Measurements from ENCODE around the gene C10orf95. TPM values are rescaled to one million over a fixed set of nuclear protein-coding genes. Genes with fewer than 3 reads are reported as not detected.

C10orf95 gene
- total RNA-seq, 1 donor from 2014 or later: 10.3 TPM

DNA sequence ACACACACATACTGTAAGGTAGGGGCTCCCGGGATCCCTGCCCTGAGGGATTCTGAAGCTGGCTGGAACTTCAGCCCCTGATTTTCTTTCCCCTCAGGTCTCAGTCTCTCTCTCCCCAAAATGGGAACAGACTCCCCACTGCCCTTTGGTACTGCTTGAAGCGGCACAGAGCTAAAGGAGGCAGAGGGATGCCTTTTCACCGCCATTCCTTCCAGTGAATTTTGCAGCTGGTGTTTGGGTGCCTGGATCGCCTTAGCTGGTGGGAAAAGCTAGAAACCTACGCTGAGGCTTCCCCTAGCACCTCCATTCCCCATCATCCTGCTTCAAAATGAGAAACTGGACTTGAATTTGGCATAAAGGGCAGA lies 16.2 kb downstream of the C10orf95 start:
- DNase-seq (ENCODE audit: low read depth): no peak
- peak overlapping the region; percentile 64 for H3K4me3 ChIP-seq (ENCODE audit: low read depth, low read length)
- TF ChIP-seq, protein P1, sequence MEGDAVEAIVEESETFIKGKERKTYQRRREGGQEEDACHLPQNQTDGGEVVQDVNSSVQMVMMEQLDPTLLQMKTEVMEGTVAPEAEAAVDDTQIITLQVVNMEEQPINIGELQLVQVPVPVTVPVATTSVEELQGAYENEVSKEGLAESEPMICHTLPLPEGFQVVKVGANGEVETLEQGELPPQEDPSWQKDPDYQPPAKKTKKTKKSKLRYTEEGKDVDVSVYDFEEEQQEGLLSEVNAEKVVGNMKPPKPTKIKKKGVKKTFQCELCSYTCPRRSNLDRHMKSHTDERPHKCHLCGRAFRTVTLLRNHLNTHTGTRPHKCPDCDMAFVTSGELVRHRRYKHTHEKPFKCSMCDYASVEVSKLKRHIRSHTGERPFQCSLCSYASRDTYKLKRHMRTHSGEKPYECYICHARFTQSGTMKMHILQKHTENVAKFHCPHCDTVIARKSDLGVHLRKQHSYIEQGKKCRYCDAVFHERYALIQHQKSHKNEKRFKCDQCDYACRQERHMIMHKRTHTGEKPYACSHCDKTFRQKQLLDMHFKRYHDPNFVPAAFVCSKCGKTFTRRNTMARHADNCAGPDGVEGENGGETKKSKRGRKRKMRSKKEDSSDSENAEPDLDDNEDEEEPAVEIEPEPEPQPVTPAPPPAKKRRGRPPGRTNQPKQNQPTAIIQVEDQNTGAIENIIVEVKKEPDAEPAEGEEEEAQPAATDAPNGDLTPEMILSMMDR (conservative IDR thresholded peaks at IDR 0.05; ENCODE audit: low read depth, low read length): no peak

DNA sequence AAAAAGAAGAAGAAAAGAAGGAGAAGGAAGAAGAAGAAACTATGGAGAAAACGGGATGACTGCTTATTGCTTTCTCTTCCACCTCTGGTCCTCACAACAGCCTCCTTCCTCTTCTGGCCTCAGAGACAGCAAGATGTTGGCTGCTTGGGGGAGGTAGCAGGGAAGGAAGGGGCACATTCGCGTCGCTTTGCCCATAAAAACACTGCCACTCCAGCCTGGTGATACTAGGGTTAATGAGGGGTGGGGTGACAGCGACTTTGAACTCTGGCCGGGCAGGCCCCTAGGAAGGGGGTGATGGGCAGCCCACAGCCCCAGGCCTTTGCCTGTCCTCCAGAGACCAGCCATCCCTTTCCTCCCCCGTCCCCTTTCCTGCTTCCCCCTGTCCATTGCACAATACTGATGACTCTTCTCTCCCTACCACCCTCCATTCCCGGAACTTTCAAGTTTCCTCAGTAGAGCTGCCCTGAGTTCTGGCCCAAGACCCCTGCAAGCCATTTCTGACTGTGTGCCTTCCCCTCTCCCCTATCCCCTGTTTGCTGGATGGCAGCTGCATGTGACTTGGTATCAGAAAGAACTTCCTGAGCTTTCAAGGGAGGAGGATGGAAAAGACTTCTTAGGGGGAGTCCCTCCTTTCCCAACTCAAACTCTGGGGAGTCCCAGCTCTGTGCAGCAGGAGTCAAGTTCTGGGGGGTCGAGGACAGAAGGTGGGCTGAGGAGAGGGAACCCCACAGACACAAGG lies 16.8 kb downstream of the C10orf95 start:
- H3K4me3 ChIP-seq (ENCODE audit: low read depth, low read length): peak overlapping the region; percentile 64
- DNase-seq (ENCODE audit: low read depth): no peak

DNA sequence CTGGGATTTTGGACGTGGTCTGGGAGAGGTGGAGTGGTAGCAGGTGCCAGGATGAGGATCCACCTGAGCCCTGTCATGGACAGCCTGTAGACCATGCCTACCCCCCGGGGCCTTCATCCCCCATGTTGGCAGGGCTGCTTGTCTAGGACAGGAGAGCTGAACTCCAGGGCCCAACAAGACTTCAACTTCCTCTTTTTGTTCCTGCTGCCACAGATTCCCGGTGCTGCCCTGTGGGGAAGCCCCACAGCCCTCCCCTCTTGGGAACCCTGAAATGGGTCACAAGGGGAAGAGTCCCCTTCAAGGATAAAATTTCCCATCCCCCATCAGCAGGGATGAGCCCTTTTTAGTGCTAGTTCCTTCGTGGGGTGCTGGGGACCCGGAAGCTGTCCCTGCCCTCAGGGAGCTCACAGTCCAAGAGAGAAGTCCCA lies 17.7 kb downstream of the C10orf95 start:
- TF ChIP-seq, protein P1 (conservative IDR thresholded peaks at IDR 0.05; ENCODE audit: low read depth, low read length): no peak
- DNase-seq (ENCODE audit: low read depth): no peak
- H3K4me3 ChIP-seq (ENCODE audit: low read depth, low read length): no peak overlapping the region

More for the DNA sequence above, 16.8 kb downstream of the C10orf95 start:
- TF ChIP-seq, protein P1 (conservative IDR thresholded peaks at IDR 0.05; ENCODE audit: low read depth, low read length): no peak

DNA sequence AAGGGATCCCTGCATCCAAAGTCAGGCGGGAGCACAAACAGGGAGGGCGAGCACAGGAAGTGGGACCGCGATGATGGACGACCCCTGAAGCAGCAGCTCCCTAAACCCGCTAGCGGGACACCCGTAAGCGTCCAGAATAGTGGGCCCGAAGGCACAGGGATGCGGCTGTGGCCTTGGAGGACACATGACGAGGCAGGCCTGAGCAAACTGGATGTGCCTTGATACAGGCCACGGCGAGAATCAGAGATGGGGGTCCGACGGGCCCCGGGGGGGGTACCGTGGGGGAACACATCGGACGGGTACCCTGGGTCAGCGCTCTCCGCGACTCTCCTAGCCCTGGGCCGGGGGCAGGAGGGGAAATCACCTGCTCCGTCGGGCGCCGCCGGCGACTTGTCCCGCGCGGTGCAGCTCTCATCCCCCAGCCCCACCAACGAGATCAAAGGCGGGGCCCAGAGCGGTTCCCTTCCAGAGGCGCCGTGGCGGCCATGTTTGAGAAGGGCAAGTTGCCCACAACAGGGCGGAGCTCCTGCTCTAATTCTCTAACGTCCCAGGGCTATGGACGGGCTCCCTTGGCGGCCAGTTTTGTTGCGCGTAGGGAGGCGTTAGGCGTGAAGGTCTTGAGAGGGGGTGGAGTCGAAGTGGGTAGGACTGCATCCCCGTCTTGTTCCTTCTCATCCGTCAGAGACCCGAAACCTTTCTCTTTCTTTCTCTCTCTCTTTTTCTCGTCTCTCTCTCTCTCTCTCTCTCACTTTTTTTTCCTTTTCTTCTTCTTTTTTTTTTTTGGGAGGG lies 19.0 kb downstream of the C10orf95 start, which contains the start of gene CUEDC2:
Gene CUEDC2 (minus strand): TSS at position 413 of the 789 bp plus-strand sequence. CDS start 7,386 bp downstream, outside the sequence.
- TF ChIP-seq, protein P1 (conservative IDR thresholded peaks at IDR 0.05; ENCODE audit: low read depth, low read length): no peak
- H3K4me3 ChIP-seq (ENCODE audit: low read depth, low read length): peak within 1 kb of the TSS; percentile 95
- peak; percentile 69 for DNase-seq (ENCODE audit: low read depth)

DNA sequence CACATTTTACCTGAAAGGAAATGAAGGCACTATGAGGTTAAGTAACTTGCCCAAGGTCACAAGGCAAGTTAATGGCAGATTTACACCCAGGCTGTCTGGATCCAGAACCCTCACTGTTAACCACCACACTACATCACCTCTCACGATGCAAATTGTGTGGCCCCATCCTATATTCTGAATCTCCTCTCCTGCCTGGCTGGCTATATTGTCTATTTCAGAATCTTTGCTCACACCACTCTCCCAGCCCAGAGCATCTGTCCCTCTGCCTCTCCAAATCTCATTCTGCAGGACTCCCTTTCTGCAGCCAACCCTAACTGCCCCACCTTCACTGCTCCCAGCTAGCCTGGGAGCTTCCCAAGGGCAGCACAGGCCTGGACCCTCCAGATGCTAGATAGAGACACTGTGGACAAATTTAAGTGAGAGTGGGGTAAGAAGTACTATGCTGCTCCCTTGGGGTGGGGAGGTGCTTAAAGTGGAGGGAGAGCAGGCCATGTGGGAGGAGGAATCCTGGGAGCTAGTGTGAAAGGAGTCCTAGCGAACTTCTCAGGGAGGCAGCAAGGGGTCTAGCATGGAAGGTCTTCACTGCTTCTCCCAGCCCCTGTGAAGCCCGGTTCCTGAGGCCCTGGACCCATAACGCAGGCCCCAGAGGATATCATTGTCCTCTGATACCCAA lies 19.8 kb downstream of the C10orf95 start:
- DNase-seq (ENCODE audit: low read depth): no peak
- H3K4me3 ChIP-seq (ENCODE audit: low read depth, low read length): peak overlapping the region; percentile 95
- TF ChIP-seq, protein P1 (conservative IDR thresholded peaks at IDR 0.05; ENCODE audit: low read depth, low read length): no peak

DNA sequence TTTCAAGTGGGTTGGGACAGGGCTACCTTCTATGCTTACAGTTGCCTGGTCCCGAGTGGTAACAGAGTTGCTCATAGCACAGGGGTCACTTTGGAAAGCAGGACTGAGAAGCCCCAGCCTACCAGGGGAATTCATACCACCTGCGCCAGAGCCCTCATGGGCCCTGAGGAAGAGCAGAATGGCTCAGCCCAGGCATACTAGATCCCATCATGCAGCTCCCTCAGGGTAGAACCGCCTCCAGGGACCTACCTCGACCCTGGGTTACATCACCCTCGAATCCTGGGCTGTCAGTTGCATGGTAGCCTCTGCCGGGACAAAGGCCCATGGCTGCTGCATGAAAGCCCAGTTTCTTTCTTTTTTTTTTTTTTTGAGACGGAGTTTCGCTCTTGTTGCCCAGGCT lies 21.9 kb downstream of the C10orf95 start:
- no peak for DNase-seq (ENCODE audit: low read depth)
- H3K4me3 ChIP-seq (ENCODE audit: low read depth, low read length): no peak overlapping the region
- TF ChIP-seq, protein P1 (conservative IDR thresholded peaks at IDR 0.05; ENCODE audit: low read depth, low read length): no peak
